Ishikawa (cell line): ENCODE results near the gene PSPN.
A peak's percentile ranks its signal among the peaks of the same experiment; 100 is the strongest.

Experiments used
- CEBPB ChIP-seq: IDR thresholded peaks from 2 replicates; pipeline ENCODE4 v1.6.1; 2012
- CREB1 ChIP-seq: IDR thresholded peaks from 2 replicates; pipeline ENCODE4 v1.6.1; 2012; ENCODE audit warnings: low read depth
- EGR1 ChIP-seq: IDR thresholded peaks from 2 replicates; pipeline ENCODE4 v1.6.1; 2012
- EP300 ChIP-seq: IDR thresholded peaks from 2 replicates; pipeline ENCODE4 v1.6.1; 2012; ENCODE audit warnings: borderline replicate concordance
- FOXM1 ChIP-seq: IDR thresholded peaks from 2 replicates; pipeline ENCODE4 v1.6.1; 2012; ENCODE audit warnings: low read depth, borderline replicate concordance
- NFIC ChIP-seq: IDR thresholded peaks from 2 replicates; pipeline ENCODE4 v1.6.1; 2012
- RAD21 ChIP-seq: IDR thresholded peaks from 2 replicates; pipeline ENCODE4 v1.6.1; 2012; ENCODE audit warnings: low read depth
- TAF1 ChIP-seq: IDR thresholded peaks from 2 replicates; pipeline ENCODE4 v1.6.1; 2012; ENCODE audit warnings: low read depth, mild to moderate bottlenecking
- TCF12 ChIP-seq: IDR thresholded peaks from 2 replicates; pipeline ENCODE4 v1.6.1; 2012; ENCODE audit warnings: low read depth
- TEAD4 ChIP-seq: IDR thresholded peaks from 2 replicates; pipeline ENCODE4 v1.6.1; 2012
- YY1 ChIP-seq: IDR thresholded peaks from 2 replicates; pipeline ENCODE4 v1.6.1; 2012; ENCODE audit warnings: low read depth
- ZBTB7A ChIP-seq: IDR thresholded peaks from 2 replicates; pipeline ENCODE4 v1.6.1; 2012; ENCODE audit warnings: low read depth
- TF ChIP-seq, protein P1 (sequence below): IDR thresholded peaks from 2 replicates; pipeline ENCODE4 v1.6.1; 2012; ENCODE audit warnings: low read depth, mild to moderate bottlenecking
- TF ChIP-seq, protein P2 (sequence below): IDR thresholded peaks from 2 replicates; pipeline ENCODE4 v1.6.1; 2012
- TF ChIP-seq, protein P3 (sequence below): IDR thresholded peaks from 2 replicates; pipeline ENCODE4 v1.6.1; 2012

The PSPN gene

GRCh38 chr19:6393983-6394412 is 18.3 kb upstream of the PSPN start:
- TF ChIP-seq CREB1 (no peak), RAD21 (no peak), CEBPB (no peak), YY1 (no peak), ZBTB7A (no peak), FOXM1 (no peak), TCF12 (no peak)
- TF ChIP-seq, protein P1, sequence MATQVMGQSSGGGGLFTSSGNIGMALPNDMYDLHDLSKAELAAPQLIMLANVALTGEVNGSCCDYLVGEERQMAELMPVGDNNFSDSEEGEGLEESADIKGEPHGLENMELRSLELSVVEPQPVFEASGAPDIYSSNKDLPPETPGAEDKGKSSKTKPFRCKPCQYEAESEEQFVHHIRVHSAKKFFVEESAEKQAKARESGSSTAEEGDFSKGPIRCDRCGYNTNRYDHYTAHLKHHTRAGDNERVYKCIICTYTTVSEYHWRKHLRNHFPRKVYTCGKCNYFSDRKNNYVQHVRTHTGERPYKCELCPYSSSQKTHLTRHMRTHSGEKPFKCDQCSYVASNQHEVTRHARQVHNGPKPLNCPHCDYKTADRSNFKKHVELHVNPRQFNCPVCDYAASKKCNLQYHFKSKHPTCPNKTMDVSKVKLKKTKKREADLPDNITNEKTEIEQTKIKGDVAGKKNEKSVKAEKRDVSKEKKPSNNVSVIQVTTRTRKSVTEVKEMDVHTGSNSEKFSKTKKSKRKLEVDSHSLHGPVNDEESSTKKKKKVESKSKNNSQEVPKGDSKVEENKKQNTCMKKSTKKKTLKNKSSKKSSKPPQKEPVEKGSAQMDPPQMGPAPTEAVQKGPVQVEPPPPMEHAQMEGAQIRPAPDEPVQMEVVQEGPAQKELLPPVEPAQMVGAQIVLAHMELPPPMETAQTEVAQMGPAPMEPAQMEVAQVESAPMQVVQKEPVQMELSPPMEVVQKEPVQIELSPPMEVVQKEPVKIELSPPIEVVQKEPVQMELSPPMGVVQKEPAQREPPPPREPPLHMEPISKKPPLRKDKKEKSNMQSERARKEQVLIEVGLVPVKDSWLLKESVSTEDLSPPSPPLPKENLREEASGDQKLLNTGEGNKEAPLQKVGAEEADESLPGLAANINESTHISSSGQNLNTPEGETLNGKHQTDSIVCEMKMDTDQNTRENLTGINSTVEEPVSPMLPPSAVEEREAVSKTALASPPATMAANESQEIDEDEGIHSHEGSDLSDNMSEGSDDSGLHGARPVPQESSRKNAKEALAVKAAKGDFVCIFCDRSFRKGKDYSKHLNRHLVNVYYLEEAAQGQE: no peak
- TF ChIP-seq, protein P2, sequence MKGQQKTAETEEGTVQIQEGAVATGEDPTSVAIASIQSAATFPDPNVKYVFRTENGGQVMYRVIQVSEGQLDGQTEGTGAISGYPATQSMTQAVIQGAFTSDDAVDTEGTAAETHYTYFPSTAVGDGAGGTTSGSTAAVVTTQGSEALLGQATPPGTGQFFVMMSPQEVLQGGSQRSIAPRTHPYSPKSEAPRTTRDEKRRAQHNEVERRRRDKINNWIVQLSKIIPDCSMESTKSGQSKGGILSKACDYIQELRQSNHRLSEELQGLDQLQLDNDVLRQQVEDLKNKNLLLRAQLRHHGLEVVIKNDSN: no peak

GRCh38 chr19:6393074-6393982 is 17.6 kb upstream of the PSPN start, which contains the start of gene GTF2F1:
Gene GTF2F1 (minus strand): TSS chr19:6393164. CDS start chr19:6392995, 169 bp downstream.
- TF ChIP-seq, protein P1: no peak
- TF ChIP-seq ZBTB7A (peak; percentile 12; the same call in 1 of the 2 replicates), EP300 (0 out of 2 replicates have a peak, but pooled peaks have one; percentile 32), NFIC (no peak), EGR1 (peak; percentile 37; the same call in 1 of the 2 replicates), TCF12 (peak; percentile 57; the same call in 1 of the 2 replicates), CREB1 (peak; percentile 66), TAF1 (peak; percentile 79), YY1 (peak; percentile 77; the same call in 1 of the 2 replicates)
- TF ChIP-seq, protein P2: no peak
- TF ChIP-seq, protein P3, sequence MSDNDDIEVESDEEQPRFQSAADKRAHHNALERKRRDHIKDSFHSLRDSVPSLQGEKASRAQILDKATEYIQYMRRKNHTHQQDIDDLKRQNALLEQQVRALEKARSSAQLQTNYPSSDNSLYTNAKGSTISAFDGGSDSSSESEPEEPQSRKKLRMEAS: peak; percentile 70

DNA sequence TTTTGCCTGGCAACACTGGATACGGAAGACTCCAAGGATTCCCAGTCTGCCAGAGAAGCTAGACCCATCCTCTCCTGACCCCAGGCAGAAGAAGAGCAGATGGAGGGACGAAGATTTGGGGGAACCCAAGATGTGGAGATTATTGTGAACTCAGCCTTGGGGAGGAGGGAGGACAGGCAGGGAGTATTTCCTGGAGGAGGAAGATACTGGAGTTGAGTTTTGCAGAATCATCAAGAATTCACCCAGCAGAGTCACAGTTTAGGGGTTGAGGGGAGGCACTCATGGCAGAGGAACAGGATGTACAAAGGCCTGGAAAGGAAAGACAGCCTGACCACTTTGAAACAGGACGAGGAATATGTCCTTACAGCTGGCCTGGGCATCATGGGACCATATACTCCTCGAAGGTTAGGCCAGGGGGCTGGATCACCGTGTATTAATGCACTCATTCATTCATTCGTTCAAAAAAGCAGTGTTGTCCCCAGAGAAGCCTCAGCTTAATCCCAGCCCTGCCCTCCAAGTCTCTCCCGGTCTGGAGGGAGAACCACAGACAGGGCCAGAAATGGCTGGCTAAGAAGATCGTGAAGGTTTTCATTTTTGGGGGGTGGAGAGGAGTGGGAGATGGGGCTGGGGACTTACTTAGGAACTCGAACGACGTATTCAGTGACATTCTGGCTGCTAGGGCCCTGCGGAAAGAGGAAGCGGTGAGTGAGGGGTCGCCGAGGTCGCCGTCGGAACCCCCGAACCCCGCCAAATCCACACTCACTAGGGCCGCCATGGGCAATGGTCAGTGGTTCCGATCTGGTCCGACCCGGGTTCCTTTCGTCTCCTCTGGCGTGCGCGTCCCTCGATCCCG is 16.7 kb upstream of the PSPN start:
- TF ChIP-seq RAD21 (no peak), FOXM1 (no peak), TAF1 (no peak), TEAD4 (no peak), CEBPB (no peak), EP300 (no peak), TCF12 (no peak), NFIC (no peak), YY1 (no peak), CREB1 (no peak), EGR1 (no peak), ZBTB7A (no peak; the same call in 1 of the 2 replicates)
- TF ChIP-seq, protein P1: no peak
- TF ChIP-seq, protein P3: no peak
- TF ChIP-seq, protein P2: no peak
